Measurements from ENCODE around the gene CPZ. TPM values are rescaled to one million over a fixed set of nuclear protein-coding genes. Genes with fewer than 3 reads are reported as not detected.

Gene CPZ
- total RNA-seq, 1 donor from 2014 or later: 0.27 TPM

GRCh38 chr4:8568068-8568668, 24.4 kb upstream of the CPZ start:
- Histone ChIP-seq H3K36me3 (no peaks in the 10 kb centered on the region), H3K4me3 (no peak overlapping the region), H3K27ac (replicated peaks) (no peak overlapping the region), H3K27me3 (ENCODE audit: low read depth) (peaks cover 27% of the 10 kb centered on the region), H3K9me3 (replicated peaks) (no peaks in the 10 kb centered on the region), H3K4me1 (no peaks in the 10 kb centered on the region)
- intact Hi-C loops (cut with micrococcal nuclease): no loop called here
- no peak for DNase-seq
- TF ChIP-seq CTCF (IDR thresholded peaks at IDR 0.05; ENCODE audit: borderline replicate concordance): no peak

GRCh38 chr4:8570201-8570600, 22.4 kb upstream of the CPZ start:
- H3K27ac ChIP-seq (replicated peaks): no peak overlapping the region
- peaks cover 32% of the 10 kb centered on the region for H3K27me3 ChIP-seq (ENCODE audit: low read depth)
- intact Hi-C loops (cut with micrococcal nuclease): no loop called here
- H3K36me3 ChIP-seq: no peaks in the 10 kb centered on the region
- no peak for DNase-seq
- no peak overlapping the region for H3K4me3 ChIP-seq
- H3K9me3 ChIP-seq (replicated peaks): no peaks in the 10 kb centered on the region
- no peaks in the 10 kb centered on the region for H3K4me1 ChIP-seq
- no peak for TF ChIP-seq CTCF (IDR thresholded peaks at IDR 0.05; ENCODE audit: borderline replicate concordance)

GRCh38 chr4:8571702-8572685, 20.6 kb upstream of the CPZ start:
- DNase-seq: no peak
- intact Hi-C loops (cut with micrococcal nuclease): no loop called here
- no peak overlapping the region for H3K27ac ChIP-seq (replicated peaks)

GRCh38 chr4:8573266-8573665, 19.3 kb upstream of the CPZ start:
- H3K27me3 ChIP-seq (ENCODE audit: low read depth): peaks cover 28% of the 10 kb centered on the region
- no peaks in the 10 kb centered on the region for H3K9me3 ChIP-seq (replicated peaks)
- no peaks in the 10 kb centered on the region for H3K4me1 ChIP-seq
- no peaks in the 10 kb centered on the region for H3K36me3 ChIP-seq
- no peak overlapping the region for H3K4me3 ChIP-seq
- TF ChIP-seq CTCF (IDR thresholded peaks at IDR 0.05; ENCODE audit: borderline replicate concordance): no peak
- intact Hi-C loops (cut with micrococcal nuclease): no loop called here
- no peak overlapping the region for H3K27ac ChIP-seq (replicated peaks)
- no peak for DNase-seq

More at GRCh38 chr4:8571702-8572685, 20.6 kb upstream of the CPZ start:
- no peaks in the 10 kb centered on the region for H3K4me1 ChIP-seq
- H3K36me3 ChIP-seq: no peaks in the 10 kb centered on the region
- peaks cover 24% of the 10 kb centered on the region for H3K27me3 ChIP-seq (ENCODE audit: low read depth)
- no peak overlapping the region for H3K4me3 ChIP-seq
- H3K9me3 ChIP-seq (replicated peaks): no peaks in the 10 kb centered on the region
- TF ChIP-seq CTCF (IDR thresholded peaks at IDR 0.05; ENCODE audit: borderline replicate concordance): no peak

GRCh38 chr4:8574796-8575370, 17.7 kb upstream of the CPZ start:
- H3K4me3 ChIP-seq: no peak overlapping the region
- no peaks in the 10 kb centered on the region for H3K36me3 ChIP-seq
- H3K4me1 ChIP-seq: no peaks in the 10 kb centered on the region
- peaks cover 44% of the 10 kb centered on the region for H3K27me3 ChIP-seq (ENCODE audit: low read depth)
- no peak for DNase-seq
- H3K9me3 ChIP-seq (replicated peaks): no peaks in the 10 kb centered on the region
- no peak overlapping the region for H3K27ac ChIP-seq (replicated peaks)
- TF ChIP-seq CTCF (IDR thresholded peaks at IDR 0.05; ENCODE audit: borderline replicate concordance): no peak
- intact Hi-C loops (cut with micrococcal nuclease): no loop called here

Measured in left ventricle myocardium inferior (tissue), 1 donor.